GM19372 (cell line): ENCODE data around the gene BTBD2.
"Not testable (repeated sequence)": the region's sequence is repeated elsewhere in the genome, so short reads cannot be mapped to it uniquely, and the experiment has no call there.

ENCODE experiments used
- ATAC-seq: cut with Tn5 transposase; IDR thresholded peaks from one replicate; pipeline ENCODE4 v1.9.1; 2021; ENCODE audit warnings: mild to moderate bottlenecking, low read depth, moderate library complexity; ENCODE audit not compliant: unreplicated experiment

The BTBD2 gene

DNA sequence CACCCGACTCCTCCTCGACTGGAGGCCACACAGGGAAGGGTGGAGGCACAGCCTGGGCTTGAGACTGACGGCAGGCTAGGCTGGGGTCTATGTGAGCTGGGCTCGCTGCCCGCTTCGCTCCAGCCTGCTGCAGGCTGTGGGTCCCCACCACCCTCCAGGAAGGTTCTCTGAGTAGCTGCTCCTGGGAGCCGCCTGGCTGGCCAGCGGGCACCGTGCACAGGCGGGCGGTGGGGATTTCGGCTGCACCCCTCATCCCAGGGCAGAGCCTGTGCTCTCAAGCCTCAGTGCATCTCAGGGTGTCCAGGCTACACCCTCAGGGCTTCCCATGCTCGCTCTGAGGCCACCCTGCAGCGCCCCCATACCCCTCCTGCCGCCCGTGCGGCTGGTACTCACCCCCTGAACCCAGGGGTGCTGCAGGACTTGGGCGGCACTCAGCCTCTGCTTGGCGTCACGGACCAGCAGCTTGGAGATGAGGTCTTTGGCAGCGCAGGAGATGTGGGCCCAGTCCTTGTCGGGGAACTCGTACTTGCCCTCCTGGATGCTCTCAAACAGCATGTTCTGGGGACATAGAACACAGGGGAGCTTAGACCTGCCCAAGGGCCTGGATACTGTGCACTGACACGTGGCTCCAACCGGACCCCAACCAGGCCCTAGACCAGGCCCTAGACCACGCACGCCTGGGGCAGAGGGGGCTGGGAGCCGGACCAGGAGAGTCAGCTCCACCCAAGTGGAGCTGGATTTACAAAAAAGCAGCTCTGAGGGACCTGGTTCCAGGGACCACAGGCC is 25.3 kb upstream of the BTBD2 start:
- ATAC-seq, result no peak

DNA sequence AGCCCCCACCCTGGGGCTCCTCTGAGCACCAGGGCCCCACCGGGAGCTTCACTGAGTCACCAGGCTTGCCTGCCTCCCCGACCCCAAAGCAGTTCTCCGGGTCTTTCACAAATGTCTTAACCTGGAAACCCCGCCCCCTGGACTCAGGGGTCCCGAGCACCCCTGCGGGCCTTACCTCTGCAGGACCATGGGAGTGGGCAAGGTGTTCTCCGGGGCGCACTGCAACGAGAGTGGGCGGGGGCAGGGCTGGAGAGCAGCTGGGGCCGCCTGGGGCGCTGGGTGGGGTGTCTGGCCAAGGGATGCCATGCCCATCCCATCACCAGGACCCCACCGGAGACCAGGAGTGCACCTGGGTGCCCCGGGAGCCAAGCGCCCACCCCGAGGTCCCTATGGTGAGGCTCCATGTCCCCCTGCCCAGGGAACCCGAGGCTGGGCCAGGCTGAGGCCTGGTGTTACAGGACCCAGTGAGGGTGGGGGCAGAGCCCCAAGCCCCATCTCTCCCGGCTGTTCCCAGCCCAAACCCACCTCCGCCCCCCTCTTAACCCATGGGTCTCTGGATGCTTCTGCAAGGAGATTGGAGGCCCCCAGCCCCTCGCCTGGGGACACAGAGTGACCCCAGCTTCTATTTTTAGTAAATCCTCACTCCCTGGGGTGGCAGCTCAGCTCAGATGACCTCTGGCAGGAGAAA is 24.6 kb upstream of the BTBD2 start:
- ATAC-seq, result no peak

DNA sequence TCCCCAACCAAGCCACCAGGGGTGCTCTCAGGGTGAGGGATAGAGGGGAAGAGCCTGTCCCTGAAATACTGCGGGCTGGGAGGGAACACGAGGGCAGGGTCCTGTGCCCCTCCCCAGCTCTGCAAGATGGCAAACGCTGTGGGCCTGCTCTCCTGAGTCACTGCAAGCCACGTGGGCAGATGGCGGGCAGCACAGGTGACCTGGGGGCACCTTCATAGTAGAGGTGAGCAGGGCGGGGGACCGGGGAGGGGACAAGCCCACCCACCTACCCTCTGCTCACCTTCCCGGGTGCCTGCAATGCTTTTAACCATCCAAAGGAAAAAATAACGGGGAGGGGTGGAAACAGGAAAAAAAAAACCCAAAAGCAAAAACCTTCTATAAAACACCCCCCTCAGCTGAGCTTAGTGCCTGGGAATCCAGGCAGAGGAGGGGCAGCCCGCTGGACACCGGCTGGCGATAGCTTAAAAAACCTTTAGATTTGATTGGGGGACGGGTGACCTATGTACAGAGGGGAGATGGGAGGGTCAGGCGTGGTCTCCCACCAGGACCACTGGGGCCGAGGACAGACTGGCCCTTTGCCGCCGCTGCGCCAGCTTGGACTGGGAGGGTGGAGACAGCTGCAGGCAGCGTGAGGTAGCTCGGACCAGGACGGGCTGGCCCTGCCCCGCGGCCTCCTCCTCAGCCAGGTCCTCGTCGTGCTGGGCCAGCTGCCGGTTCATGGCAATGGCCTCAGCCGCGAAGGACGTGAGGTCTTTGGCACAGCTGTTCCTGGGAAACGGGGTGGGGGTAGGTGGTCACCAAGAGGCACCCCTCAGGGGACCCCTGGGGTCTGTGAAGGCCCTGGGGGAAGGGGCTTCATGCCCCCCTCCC is 23.8 kb upstream of the BTBD2 start:
- no peak for ATAC-seq

DNA sequence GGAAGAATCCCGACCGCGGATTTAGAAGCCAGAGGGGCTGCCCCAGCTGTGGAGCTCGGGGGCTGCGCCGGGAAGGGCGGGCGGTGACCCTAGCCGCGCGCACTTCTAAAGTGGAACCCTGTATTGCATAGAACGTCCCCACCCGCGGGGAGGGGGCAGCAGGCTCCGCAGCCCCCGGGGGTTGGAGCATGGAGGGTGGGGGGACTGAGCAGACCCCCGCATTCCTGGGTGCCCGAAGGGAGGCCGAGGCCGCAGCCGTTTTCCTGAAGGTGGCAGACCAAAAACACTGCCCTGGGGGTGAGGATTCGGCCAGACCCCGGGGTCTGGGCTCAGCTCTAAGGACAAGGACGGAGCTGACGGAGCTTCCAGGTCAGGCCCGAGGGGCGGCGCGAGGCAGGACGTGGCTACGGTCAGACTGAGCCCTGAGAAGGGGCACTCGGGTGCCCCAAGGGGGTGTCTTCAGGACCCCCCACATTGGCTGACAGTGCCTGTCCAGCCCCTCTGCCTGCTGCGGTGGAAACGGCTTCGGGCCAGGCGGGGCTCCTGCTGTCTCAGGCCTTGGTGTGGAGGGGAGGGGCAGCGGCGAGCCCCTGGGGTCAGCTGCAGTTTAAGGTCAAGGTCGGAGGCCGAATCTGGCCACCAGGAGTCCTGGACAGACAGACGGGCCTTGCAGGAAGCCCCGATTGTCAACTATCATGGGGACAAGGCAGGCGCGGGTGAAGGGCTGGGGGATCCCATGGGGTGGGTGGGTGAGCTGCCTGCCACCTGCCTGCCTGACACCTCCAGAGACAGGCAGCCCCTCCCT is 23.0 kb upstream of the BTBD2 start:
- no peak for ATAC-seq

DNA sequence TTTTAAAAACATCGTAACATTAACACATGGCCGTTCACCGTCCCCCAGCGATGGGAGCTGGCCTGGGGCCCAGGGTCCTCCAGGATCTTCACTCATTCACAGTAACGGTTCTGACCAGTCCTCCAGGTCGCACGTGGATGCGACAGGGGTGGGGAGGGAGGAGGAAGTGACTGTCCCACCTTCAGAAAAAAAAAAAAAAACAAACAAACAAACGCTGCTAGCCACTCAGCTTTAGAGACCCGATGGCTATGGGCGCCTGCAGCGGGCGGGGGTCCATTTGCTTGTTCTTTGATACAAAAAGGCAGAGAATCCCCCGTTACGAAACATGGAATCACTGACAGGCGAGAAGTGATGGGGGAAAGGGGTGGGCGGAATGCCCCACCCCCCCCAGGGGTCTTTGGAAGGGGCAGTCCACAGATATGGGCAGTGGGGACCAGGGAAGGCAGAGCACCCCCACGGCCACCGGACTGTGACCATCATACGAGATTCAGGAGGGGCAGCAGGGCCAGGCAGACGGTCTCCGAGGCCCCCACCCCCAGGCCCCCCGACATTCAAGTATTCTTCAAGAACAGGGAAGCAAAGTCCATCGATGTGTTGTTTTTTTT is 22.2 kb upstream of the BTBD2 start:
- no peak for ATAC-seq

DNA sequence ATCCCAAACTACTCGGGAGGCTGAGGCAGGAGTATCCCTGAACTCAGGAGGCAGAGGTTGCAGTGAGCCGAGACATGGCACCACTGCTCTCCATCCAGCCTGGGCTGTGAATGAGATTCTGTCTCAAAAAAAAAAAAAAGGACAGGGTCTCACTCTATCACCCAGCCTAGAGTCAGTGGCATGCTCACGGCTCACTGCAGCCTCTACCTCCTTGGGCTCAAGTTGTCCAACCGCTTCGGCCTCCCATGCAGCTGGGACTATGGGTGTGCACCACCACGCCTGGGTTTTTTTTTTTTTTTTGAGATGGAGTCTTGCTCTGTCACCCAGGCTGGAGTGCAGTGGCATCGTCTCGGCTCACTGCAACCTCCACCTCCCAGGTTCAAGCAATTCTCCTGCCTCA is 20.9 kb upstream of the BTBD2 start:
- ATAC-seq, result no peak

DNA sequence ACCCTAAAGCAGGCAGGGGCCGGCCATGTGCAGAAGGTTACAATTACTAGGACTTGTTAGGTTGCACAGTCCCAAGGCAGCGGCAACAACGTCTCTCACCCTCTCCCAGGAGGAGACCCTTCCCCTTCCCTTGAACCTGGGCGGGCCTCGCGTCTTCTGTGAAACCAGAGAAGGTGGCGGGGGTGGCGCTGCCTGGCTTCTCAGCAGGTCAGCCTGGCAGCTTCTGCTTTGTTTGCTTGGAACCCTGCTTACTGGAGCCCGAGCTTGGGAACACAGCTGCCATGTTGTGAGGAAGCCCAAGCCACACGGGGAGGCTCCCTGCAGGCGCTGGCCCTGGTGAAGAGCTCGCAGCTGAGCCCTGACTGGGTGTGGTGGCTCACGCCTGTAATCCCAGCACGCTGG is 20.1 kb upstream of the BTBD2 start:
- no peak for ATAC-seq

DNA sequence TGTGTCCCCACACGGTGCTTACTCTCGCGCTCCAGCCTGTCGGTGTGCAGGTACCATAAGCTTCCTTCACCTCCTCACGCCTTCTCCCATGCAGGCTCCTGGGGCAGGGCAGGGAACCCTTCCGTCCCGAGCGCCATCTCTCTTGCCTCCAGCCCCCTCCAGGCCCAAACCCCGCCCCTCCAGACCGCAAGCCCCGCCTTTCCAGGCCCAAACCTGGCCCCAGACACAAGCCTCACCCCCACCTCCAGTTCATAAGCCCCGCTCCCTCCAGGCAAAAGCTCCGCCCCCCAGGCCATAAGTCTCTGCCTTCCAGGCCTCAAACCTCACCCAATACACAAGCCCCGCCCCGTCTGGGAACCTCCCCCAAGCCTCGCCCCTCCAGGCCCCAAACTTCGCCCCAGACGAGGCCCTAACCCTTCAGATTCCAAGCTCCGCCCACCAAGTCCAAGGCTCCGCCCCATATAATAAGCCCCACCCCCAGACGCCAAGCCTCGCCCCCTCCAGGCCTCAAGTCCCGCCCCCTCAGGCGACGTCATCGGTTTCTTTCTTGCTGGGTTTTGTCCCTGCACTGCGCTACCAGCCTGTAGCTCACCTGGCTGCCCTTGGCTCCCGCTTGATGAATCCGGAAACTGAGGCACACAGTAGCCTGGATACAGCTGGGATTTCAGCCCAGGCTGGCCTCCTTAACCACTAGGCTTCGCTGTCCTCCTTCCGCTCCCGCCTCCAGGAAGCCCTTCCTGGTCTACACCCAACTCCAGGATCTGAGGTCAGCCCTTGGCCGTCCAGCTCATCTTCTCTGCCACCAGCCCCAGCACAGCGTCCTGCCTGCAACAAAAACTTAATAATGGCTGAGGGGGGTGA is 19.4 kb upstream of the BTBD2 start:
- ATAC-seq, result no peak

DNA sequence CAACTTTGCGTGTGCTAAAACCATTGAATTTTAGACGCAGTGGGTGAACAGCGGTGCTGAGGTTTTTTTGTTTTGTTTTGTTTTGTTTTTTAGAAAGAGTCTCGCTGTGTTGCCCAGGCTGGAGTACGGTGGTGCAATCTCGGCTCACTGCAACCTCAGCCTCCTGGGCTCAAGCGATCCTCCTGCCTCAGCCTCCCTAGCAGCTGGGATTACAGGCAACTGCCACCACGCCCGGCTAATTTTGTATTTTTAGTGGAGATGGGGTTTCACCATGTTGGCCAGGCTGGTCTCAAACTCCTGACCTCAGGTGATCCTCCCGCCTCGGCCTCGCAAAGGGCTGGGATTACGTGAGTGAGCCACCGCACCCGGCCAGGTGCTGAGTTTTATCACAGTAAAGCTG is 18.7 kb upstream of the BTBD2 start:
- ATAC-seq, result not testable (repeated sequence)

DNA sequence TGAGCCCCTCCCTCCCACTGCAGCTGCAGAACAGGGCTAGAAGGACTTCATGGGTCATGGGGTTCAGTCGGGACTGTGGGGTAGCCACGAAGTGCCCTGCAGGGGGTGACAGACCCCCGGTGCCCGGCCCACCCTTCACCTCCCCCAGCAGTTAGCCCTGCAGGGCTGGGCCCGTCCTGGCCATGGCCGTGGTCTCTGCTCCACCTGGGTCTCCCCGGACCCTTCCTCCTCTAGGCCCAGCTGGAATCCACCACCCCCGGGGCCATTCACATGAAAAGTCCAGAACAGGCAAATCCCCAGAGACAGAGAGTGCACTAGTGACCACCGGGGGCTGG is 18.3 kb upstream of the BTBD2 start:
- ATAC-seq, result no peak

DNA sequence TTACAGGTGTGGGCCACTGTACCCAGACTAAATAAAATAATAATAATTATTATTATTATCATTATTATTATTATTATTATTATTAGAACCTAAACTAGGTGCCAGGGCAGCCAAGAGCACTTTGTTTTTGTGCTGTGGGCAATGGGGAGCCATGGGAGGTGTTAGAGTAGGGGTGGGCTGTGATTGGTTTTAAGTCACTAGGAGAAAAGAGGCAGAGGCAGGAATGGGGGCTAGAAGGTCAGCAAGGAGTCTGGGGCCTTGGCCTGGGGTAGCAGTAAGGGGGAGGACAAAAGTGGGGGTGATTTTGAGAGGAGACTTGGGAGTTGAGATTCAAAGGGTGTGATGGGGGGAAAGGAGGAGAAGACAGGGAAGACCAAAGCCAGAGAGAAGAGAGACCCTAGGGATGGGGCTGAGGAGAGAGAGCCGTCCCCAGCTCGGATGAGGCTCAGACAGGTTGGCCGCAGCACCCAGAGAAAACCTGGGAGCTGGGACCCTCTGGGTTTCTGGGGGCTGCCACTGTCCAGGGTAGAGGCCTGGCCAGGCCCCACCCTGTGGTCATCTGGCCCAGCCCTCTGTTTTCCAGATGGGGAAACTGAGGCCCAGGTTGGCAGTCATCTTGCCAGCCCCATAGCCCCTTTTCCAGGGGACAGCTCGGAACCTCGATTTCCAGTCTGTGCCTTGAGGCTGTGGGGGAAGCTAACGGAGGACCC is 17.8 kb upstream of the BTBD2 start:
- no peak for ATAC-seq

DNA sequence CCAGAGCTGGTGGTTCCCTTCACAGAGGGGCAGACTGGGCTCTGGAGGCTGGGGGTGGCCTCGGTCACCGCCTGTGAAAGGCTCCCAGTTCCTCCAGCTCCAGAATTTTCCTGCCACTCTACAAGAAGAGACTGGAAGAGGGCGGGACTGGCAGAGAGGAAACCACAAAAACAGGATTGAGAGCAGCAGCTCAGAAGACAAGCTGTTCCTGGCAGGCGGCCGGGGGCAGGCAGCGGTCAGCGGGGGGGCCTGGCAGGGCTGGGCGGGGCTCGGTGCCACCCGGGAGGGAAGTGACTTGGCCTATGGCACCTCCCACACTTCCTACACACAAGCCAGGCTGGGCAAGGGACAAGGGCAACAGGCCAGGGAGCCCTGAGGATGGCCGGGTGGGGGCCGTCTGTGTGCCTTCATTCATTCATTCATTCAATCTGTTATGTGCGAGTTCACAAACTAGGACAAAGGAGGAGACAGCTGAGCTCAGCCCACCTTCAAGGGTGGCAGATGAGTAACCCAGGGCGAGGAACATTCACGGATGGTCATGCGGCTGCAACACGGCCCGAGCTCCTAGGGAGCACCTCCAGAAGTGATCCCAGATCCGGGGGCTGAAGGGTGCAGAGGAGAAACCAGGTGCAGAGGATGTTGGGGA is 16.9 kb upstream of the BTBD2 start:
- ATAC-seq, result no peak

DNA sequence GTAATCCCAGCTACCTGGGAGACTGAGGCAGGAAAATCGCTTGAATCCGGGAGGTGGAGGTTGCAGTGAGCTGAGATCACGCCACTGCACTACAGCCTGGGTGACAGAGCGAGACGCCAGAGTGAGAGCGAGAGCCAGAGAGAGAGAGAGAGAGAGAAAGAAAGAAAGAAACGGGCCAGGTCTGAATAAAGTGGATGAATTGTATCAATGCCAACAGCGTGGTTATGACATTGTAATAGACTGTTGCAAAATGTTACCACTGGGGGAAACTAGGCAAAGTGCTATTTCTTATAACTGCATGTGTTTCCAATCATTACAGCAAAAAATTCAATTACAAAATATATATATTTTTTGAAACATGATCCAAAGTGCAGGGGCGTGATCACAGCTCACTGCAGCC is 11.8 kb upstream of the BTBD2 start:
- ATAC-seq, result no peak

DNA sequence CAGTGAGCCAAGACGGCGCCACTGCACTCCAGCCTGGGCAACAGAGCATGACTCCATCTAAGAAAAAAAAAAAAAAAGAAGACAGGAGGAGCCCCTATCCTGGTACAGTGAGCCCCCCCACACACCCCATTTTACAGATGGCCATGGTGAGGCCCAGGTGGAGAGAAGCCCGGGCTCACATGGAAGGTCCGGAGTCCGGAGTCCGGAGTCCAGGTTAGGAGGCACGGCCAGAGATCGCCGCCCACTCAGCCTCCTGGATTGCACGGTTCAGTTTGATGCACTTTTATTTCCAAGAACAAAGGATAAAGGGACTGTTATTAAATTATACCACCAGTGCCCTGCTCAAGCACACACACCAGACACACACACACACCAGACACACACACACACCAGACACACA is 11.3 kb upstream of the BTBD2 start:
- ATAC-seq, result no peak

DNA sequence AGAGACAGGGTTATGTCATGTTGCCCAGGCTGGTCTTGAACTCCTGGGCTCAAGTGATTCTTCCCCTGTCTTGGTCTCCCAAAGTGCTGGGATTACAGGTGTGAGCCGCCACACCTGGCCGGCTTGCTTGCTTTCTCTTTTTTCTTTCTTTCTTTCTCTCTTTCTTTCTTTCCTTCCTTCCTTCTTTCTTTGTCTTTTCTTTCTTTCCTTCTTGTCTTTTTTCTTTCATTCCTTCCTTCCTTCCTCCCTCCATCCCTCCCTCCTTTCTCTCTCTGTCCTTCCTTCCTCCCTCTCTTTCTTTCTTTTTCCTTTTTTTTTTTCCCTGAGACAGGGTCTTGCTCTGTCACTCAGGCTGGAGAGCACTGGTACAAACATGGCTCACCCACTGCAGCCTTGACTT is 6.8 kb upstream of the BTBD2 start:
- no peak for ATAC-seq

DNA sequence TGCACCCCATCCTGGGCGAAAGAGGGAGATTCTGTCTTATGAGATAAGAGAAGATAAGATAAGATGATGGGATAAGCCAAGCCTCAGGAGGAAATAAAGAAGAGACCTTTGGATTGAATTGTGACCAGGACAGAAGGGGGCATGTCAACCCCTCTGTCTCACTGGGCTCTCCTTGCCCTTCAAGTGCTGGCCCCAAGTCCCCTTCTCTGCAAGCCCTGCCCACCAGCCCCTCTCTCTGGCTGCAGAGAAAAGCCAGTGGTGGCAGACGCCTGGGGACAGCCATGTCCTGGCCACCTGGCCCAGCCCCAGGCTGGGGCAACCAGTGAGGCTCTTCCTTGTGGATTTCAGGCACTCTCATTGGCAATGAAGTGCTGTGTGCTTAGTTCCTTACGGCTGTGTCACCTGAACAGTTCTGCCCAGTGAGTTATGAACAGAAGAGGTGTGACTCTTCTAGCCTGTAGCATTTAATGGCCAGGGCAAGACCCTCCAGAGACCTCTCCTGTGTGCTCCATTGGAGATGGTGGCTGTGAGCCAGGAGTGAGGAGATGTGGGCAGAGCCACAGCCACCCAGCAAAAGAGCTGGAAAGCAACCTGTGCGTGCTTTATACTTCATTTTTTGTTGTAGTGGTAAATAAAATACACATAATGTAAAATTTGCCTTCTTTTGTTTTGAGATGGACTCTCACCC is 6.1 kb upstream of the BTBD2 start:
- no peak for ATAC-seq

DNA sequence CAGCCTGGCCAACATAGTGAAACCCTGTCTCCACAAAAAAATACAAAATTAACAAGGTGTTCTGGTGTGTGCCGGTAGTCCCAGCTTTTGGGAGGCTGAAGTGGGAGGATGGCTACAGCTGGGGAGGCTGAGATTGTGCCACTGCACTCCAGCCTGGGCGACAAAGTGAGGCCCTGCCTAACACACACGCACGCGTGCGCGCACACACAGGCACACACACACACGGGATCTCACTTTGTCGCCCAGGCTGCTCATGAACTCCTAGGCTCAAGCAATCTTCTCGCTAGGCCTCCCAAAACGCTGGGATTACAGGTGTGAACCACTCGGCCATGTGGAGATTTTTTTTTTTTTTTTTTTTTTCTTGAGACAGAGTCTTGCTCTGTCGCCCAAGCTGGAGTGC is 3.2 kb upstream of the BTBD2 start:
- ATAC-seq, result no peak
